ENCODE measurements around the gene FOXB1. TPM values are rescaled to one million over a fixed set of nuclear protein-coding genes. Genes with fewer than 3 reads are reported as not detected.

Gene FOXB1
- total RNA-seq, 3 donors from 2014 or later, result not detected

DNA sequence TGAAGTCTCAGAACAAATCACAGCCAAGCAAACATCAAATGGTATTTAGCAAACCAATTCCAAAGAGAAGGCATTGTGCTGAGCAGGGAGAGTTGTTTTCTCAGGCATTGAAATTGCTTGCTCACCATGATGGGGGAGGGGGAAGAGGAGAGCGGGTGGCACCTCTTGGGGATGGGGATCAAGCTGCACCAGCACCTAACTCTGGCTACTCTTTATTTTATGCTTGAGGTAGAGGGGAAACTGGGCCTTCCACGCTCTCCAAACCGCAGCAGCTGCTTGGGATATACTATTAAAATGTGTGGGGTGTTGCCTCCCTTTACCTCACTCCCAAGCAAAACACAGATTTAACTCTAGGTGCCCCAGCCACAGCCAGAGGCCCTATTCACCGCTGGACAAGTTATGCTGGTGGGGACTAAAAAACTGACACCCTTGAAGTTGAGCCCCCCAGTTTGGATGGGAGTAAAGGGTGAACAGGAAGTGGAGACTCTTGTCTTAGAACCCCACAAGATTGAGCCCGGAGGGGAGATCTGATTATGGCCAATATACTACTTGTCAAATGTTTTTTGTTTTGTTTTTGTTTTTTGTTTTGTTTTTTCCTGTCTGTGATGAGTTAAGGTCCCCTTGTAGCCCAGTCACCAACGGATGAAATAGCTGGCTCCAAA is 5.0 kb upstream of the FOXB1 start:
- no peak overlapping the region for H3K27ac ChIP-seq
- no peak overlapping the region for H3K4me3 ChIP-seq
- DNase-seq (ENCODE audit: low spot score in 2 of 2), result no peak
- peaks cover 0 to under 1% of the 10 kb centered on the region in 2 donors for H3K4me1 ChIP-seq
- H3K27me3 ChIP-seq, result peaks cover 6 to 100% of the 10 kb centered on the region in 2 donors
- no peaks in the 10 kb centered on the region for H3K36me3 ChIP-seq
- TF ChIP-seq POLR2AphosphoS5 (IDR thresholded peaks at IDR 0.05) (no peak), CTCF (IDR thresholded peaks at IDR 0.05) (no peak), POLR2A (IDR thresholded peaks at IDR 0.05) (no peak)
- intact Hi-C loops (cut with DNase I; ENCODE audit: low total_unique reads), result no loop called here
- H3K9me3 ChIP-seq, result no peaks in the 10 kb centered on the region

DNA sequence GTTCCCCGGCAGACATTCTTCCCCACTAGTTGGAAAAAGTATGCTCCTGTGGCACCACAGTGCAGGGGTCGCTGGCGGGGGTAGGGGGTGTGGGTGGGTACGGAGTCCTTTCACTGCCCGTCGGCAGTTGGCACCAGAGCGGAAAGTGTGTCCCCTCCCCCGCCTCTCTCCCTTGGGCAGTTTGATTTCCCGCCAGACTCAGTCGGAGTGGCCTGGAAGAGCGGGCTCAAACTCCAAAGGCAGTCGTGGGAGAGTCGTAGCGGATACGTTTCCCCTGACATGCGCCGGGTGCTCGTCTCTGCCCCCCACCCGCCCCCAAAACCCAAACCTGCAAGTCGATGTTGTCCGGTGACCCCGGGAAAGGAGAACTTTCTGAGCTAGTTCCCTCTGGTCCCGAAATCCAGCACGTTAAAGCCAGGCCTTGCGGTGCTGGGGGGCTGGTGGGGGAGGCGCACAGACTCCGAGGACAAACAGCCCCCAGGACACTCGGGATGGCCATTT is 4.4 kb upstream of the FOXB1 start:
- H3K4me1 ChIP-seq, result peaks cover 0 to 7% of the 10 kb centered on the region in 2 donors

GRCh38 chr15:60000113-60000823 is 3.8 kb upstream of the FOXB1 start:
- H3K9me3 ChIP-seq, result no peaks in the 10 kb centered on the region
- TF ChIP-seq CTCF (IDR thresholded peaks at IDR 0.05) (no peak), POLR2A (IDR thresholded peaks at IDR 0.05) (no peak), POLR2AphosphoS5 (IDR thresholded peaks at IDR 0.05) (no peak)
- H3K36me3 ChIP-seq, result no peaks in the 10 kb centered on the region
- intact Hi-C loops (cut with DNase I; ENCODE audit: low total_unique reads), result no loop called here
- H3K4me1 ChIP-seq, result peaks cover 0 to 13% of the 10 kb centered on the region in 2 donors
- peaks cover 9 to 100% of the 10 kb centered on the region in 2 donors for H3K27me3 ChIP-seq
- DNase-seq (ENCODE audit: low spot score in 2 of 2), result no peak
- no peak overlapping the region for H3K27ac ChIP-seq
- H3K4me3 ChIP-seq, result no peak overlapping the region

More for the DNA sequence above, 4.4 kb upstream of the FOXB1 start:
- peaks cover 6 to 100% of the 10 kb centered on the region in 2 donors for H3K27me3 ChIP-seq
- no peak for DNase-seq (ENCODE audit: low spot score in 2 of 2)
- intact Hi-C loops (cut with DNase I; ENCODE audit: low total_unique reads), result no loop called here
- H3K4me3 ChIP-seq, result no peak overlapping the region
- H3K9me3 ChIP-seq, result no peaks in the 10 kb centered on the region
- no peaks in the 10 kb centered on the region for H3K36me3 ChIP-seq
- H3K27ac ChIP-seq, result no peak overlapping the region
- no peak for TF ChIP-seq CTCF (IDR thresholded peaks at IDR 0.05)
- no peak for TF ChIP-seq POLR2AphosphoS5 (IDR thresholded peaks at IDR 0.05)
- no peak for TF ChIP-seq POLR2A (IDR thresholded peaks at IDR 0.05)

DNA sequence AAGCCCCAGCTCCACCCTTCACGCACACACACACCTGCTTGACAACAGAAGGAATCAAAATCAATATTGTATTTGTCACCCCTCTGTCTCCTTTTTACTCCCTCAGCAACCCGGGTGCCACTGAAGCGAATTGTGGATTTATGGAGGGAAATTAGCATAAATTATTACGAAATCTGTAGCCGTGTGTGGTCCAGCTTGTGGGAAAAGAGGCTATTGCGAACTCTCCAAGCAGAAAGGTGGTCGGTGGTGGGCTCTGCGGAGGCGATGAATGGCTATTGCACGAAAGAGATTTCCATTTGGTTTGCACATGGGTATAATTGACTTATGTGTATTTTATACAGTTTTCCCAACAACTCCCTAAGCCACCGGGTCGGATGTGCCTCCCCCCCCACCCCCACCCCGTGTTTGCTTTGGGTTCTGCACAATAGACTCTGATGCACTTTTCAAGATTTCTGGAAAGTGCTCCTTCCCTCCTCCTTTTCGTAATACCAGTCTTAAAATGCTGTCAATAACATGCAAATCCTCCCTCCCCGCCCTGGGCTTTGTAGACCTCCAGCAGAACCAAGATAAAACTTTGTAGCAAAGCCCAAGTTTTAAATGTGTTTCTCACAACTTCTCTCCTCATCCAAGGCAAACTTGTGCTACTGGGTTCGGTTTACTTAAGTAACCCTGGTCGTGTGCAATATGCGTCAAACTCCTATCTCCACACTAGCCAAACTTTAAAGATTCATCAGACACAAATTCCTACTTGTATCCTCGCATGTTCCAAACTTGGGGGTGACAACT is 3.1 kb upstream of the FOXB1 start:
- DNase-seq (ENCODE audit: low spot score in 2 of 2), result no peak
- intact Hi-C loops (cut with DNase I; ENCODE audit: low total_unique reads), result no loop called here
- no peaks in the 10 kb centered on the region for H3K9me3 ChIP-seq
- TF ChIP-seq CTCF (IDR thresholded peaks at IDR 0.05), result no peak
- TF ChIP-seq POLR2A (IDR thresholded peaks at IDR 0.05), result no peak
- no peak for TF ChIP-seq POLR2AphosphoS5 (IDR thresholded peaks at IDR 0.05)
- peaks cover 15 to 100% of the 10 kb centered on the region in 2 donors for H3K27me3 ChIP-seq
- H3K4me1 ChIP-seq, result peaks cover 0 to 14% of the 10 kb centered on the region in 2 donors
- H3K36me3 ChIP-seq, result no peaks in the 10 kb centered on the region
- H3K4me3 ChIP-seq, result no peak overlapping the region
- no peak overlapping the region for H3K27ac ChIP-seq
